ENCODE measurements around the gene B3GALT5.
"Not testable (repeated sequence)": the region's sequence is repeated elsewhere in the genome, so short reads cannot be mapped to it uniquely, and the experiment has no call there.

Gene B3GALT5

DNA sequence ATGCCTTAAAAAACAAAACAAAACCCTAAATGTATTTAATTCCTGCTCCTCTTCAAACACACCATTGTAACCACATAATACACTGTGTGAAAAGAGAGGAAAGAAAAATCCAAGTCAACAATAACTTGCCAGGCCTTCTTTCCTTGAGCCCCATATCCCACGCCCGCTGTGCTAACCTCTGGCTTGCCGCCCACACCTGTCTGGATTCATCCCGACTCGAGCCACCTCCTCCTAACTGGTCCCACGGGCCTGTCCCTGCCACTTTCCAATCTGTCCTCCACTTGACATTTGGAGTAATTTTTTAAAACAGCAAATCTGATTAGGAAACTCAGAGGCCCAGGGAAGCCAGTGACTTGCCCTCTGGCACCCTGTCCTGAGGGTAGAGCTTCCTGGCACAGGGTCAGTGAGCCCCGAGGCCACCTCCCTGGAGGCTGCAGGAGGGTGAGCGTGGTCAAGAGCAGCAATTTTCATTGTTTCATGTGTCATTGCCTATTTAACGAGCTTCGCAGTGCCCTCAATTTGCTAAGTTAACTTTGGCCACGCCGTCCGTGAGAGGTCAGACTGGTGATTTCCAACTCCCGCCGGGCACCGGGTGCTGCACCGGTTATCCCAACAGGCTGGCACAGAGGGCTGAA is 54.1 kb downstream of the B3GALT5 start:
- DNase-seq (ENCODE audit: low spot score), result no peak

DNA sequence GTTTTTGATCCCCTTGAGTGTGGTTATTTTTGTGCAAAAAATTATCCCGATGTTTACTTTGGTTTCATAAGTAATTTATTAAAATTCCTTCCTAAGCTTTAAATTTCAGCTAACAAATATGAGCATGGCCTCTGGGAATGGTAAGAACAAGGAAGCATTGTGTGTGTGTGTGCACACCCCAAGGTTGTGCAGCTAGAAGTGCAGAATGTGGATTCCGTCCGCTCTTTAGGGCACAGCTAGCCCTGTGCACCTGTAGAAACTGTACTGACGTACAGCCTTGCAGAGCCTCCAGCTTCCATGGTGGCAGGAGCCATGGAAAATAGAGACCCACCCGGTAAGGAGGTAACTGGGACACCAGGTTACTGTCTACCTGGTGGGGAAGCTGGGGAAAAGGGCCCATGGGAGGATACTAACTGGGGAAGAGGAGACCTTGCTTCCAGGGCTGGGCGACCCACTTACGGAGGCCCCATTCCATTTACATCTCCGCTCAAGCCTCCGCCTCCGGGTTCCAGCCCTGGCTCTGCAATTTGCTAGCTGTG is 54.7 kb downstream of the B3GALT5 start:
- DNase-seq (ENCODE audit: low spot score), result no peak

DNA sequence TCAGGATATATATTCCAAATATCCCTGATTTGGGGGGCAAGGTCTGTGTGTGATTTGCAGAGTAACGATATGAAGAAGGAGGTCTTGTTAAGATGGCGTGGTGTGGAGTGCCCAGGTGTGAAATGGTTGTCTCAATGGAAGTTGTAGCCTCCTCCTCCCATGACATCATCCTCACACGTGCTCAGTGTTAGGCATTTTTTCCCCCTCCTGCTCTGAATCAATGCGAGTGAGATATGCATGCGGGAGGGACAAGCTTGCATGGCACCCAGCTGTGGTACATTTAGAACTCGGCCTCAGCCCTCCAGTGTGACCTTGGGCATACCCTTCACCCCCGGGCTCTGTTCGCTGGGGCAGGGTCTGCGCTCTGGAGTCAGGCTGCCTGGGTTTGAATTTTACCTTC is 55.6 kb downstream of the B3GALT5 start:
- DNase-seq (ENCODE audit: low spot score), result no peak

DNA sequence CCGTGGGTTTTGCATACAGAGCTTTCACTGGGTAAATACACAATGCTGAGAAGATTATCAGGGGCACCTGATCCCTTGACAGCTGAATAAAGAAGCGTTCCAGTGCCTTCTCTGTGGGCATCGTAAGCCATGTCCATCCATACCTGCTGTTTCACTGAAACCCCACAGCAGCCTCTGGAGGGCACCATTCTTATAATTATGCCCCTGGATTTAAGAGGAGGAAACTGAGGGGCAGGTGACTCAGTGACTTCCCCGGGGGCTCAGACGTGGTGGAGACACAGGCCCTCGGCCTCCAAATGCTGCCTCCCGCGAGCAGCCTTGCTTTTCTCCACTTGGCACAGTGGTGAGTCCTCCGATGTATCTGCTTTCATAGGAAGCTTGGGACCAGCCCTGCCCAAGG is 56.7 kb downstream of the B3GALT5 start:
- no peak for DNase-seq (ENCODE audit: low spot score)

DNA sequence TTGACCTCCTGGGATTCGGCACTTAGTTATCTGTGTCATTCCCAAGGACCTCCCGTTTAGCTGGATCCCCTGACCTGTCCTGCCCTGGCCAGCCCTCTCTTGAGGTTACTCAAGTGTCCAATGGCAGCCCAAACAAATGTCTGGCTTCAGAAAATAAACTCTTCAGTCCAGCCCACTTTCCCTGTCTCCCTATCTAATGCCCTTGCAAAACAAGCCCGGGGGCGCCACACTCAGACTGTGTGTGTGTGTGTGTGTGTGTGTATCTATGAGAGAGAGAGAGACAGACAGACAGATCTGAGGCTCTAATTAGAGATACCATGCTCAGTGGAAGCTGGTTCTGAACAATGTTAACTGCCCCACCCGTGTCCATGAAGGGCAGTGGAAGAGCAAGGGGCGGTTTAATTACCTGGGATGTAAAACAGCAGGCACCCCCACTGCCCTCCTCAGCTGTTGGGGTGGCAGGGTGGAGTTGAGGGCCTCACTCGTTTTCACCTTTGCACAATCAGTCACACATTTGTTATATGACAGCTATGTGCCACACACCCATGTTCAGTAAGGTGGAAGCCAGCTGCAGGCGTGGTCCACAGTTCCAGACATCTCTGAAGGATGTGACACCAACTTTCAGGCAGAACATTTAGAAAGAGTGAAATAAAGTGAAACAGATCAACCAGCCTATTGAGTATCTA is 57.4 kb downstream of the B3GALT5 start:
- DNase-seq (ENCODE audit: low spot score), result no peak

DNA sequence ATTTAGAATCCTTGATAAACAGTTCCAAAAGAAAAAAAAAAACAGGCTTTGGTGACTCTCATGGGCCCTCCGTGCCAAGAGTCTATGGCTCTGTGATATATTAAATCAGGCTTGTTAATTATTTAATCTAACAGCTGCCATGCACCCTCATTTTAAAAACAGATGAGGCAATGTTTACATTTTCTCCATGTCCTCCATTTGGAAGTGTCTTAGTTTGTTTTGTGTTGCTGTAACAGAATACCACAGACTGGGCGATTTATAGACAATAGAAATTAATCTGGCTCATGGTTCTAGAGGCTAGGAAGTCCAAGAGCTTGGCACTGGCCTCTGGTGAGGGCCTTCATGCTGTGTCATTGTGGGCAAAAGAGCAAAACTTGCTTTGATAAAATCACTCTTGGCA is 58.0 kb downstream of the B3GALT5 start:
- DNase-seq (ENCODE audit: low spot score), result no peak

DNA sequence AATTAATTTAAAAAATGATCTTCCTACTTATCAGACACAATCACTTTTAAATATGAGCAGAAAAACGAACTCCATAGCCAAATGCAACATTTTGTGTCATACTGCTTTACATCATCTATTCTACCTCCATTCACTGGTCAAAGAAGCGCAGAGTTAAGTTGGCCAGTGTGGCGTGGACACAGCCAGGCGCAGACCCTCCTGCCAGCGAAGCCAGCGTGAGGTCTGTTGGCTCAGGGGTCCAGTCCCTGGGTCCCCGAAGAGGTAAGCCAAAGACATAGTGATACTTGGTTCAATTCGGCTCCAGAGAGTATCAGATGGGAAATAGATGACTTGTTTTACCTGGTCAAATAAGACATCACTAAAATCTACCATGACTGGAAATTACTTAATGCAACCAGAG is 59.2 kb downstream of the B3GALT5 start:
- DNase-seq (ENCODE audit: low spot score), result no peak

DNA sequence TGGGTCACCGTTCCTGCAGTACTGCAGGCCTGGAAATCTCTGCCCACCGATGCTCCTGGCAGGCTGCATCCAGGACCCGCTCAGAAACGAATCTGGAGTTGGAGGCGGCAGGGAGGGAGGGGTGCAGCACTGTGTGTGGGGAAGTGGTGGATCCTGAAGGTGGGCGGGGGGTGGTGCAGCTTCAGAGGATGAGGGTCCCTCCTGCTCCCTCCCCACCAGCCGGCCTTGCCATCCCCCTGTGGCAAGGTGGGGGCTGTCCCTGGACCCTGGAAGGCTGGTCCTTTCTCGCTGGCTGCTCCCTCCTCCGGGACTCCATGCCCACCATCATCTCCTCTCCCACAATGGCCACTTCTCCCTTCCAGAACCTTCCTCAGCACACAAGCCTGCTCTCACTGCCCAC is 60.4 kb downstream of the B3GALT5 start:
- DNase-seq (ENCODE audit: low spot score), result no peak

DNA sequence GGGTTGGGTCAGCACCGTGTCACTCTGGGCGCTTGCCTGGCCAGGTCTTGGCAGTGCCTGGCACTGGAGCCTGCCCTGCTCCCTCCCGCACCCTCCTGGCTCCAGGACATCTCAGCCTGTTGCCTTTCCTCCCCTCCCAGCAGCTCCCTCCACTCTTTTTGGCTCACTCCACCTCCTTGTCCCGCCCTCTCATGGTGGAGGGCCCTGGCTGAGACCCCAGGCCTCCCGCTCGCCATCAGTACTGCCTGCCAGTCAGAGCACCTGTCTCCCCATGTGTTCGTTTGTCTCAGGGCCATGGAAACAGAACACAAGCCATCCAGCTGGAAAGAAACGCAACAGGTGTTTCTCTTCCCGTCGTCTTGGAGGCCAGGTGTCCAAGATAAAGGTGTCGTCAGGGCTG is 61.0 kb downstream of the B3GALT5 start:
- no peak for DNase-seq (ENCODE audit: low spot score)

DNA sequence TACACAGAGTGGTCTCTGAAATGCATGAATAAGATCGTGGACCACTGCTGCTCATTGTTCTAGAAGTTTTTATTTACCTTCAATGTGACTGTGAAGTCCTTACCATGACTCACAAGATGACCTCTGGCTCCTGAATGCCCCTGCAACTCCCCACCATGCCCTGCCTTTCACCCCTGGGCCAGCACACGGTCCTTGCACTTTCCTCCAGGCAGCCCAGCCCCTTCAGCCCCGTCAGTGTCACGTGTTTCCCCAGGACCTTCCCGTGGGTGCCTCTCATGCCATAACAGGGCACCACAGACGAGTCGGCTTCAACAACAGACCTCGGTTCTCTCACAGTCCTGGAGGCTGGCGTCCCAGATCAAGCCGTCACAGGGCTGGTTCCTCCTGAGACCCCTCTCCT is 62.1 kb downstream of the B3GALT5 start:
- DNase-seq (ENCODE audit: low spot score), result no peak

DNA sequence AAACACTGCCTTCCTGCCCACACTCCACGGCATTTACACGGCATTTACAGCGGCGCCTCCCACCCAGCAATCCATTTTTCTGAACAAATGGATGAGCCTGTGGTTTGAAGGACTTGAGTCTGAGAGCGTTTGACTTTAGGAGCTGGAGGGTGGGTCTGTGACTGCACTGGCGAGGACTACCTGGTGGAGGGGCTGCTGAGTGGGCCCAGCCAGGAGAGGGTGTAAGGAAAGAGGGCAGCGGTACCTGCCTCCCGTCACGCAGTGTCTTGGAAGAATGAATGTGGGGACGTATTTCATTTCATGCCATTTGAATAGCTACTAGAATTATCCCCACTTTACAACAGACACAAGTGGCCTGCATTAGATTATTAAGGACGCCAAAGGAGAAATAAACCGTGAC is 62.9 kb downstream of the B3GALT5 start:
- DNase-seq (ENCODE audit: low spot score), result no peak

DNA sequence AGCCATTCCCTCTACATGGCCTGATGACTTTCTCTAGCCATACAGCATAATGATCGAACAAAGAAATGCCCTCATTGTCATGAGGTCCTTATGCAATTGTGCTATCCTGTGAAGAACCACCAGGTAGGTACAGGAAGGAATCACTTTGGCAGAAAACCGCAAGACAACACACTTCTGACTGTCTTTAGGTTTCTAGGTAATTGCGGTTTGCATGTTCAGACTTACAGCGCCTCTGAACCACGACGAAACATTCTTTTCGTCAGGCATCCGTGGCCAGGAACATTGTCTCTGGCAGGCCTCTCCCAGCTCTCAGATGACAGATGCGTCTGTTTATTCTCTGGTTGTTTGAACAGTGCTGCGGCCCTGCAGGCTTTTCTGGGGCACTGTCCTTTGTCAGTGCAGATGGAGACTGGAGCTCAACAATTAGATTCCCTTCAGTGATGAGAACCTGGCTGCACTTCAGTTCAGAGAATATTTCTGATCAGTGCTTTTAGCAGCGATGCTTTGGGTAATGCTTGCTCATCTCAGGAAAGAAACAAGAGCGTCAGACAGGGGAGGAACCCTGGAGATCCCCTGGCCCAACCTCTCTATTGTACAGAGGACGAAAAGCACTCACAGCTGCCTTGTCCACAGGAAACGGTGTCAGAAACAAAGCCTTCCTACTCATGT is 63.4 kb downstream of the B3GALT5 start:
- DNase-seq (ENCODE audit: low spot score), result no peak

DNA sequence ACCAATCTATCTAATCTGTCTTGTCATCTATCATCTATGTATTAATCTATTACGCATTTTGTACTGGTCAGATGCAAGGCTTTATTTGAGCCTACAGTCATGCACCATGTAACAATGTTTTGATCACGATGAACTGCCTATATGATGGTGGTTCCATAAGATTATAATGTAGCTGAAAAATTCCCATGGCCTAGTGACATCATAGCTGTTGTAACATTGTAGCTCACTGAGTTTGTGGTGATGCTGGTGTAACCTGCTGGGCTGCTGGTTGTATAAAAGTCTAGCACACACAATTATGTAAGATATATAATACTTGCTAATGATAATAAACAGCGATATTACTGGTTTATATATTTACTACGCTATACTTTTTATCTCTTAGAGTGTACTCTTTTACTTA is 67.5 kb downstream of the B3GALT5 start:
- no peak for DNase-seq (ENCODE audit: low spot score)

DNA sequence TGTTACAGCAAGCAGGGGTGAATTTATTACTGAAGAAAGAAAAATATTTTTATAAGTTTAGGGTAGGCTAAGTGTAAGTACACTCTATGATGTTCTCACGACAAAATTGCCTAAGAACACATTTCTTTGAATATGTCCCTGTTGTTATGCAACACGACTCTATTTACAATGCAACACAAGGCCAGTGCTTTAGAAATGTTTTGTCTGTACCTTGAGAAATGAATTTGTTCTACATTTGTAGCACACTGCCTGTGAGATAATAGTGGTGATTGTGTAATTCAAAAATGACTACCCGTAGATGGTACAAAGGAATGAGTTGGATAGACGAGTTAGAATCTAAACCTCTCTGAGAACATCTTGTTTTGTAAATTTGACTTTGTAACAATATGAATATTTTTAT is 68.5 kb downstream of the B3GALT5 start:
- DNase-seq (ENCODE audit: low spot score), result no peak

DNA sequence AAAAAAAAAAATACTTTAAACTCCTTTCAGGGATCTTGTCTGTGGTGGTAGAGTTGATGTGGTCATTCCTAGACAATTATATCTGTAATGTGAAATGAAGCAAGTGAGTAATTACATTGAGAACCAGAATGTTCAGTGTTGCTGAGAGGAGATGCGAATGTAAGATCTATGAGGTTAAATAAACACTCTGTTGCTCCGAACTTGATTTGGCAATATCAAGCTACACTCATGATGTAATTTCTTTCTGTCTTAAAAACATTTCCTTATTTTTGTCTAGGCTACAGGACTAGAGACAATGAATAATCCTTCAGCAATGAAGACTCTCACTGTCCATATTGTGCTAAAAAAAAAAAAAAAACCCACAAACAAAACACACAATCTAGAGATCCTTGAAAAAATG is 69.1 kb downstream of the B3GALT5 start:
- DNase-seq (ENCODE audit: low spot score), result no peak

DNA sequence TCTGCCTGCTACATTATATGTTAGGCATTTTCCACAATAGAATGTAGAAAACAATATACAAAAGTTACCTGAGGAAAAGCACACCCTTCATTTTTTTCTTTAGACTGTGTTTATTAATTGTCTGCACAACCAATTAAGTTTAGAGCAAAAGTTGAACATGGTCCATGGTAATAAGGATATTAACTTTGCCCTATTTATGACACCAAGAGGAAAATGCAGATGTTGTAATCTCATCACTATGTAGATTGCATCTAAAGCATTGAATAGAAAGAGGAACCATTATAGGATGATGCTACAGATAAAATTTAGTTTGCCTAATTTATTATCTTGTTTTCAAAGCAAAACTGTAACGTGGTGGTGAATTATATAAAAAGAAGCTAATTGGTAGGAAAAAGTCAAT is 72.5 kb downstream of the B3GALT5 start:
- DNase-seq (ENCODE audit: low spot score), result no peak

DNA sequence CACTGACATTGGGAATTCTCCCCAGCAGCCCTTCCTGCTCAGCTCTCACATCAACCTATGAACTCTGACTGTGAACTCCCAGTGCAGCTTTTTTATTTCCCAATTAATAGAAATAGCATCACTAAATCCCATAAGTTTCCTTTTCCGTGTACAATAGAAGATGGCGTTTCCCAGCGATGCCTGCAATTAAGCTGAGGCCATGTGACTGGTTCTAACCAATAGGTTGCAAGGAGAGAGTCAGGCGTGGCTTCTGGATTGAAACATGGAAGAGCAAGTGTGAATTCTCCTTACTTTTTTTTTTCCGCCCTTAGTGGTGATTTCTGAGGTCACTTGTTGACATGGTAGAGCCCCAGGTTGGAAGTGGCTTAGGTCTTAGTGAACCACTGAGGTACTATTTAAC is 73.3 kb downstream of the B3GALT5 start:
- no peak for DNase-seq (ENCODE audit: low spot score)

DNA sequence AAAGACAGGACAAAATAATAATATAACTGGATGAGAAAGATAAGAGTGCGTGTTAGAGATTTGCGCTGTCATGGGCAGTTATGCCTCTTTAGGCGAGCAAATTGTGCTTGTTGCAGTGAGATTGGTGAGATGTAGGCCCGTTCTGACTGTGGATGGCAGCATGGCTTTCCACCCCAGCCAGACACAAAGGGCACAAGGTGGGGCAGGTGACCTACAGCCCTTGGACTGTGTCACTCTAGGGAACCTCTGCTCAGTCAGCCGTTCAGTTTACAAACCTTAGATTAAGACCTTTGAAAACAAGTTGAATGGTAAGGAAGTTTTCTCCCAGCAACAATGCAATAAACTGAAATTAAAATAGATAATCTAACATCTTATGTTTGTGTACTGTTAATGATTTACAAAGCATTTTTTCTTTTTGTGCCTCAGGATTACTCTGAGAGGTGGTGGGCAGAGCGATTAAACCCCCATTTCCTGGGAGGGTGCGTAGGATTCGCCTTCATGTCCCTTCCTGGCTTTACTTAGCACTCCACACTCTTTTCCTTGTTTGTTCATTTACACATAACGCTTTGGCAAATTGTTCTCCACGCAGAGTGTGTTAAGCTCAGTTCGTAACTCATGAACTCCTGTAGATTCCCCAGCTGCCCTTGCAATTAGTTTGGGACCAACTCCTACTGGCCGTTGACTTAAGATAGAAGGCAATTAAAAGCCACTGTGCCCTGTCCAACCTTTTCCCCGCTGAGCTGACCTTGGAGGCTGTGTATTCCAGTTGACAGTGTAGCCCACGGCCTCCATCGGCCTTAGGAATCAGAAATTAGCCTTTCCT is 74.1 kb downstream of the B3GALT5 start:
- DNase-seq (ENCODE audit: low spot score), result no peak

DNA sequence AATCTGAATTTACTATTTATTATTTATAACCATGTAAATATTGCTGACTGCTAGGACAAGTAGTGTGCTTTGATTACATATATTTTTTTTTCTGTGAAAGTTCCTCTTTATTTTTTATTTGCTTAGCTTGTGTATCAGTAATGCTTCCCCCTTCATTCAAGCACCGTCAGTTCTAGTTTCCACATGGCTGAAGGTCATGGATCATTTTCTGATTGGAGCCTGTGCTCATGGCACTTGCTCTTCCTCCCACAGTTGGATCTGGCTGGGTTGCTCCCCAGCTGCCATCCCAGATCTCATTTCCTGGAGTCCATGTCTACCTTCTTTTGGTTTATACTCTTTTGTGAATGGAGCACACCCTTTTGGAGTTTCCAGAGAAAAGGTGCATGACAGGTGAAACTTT is 75.3 kb downstream of the B3GALT5 start:
- DNase-seq (ENCODE audit: low spot score), result no peak

DNA sequence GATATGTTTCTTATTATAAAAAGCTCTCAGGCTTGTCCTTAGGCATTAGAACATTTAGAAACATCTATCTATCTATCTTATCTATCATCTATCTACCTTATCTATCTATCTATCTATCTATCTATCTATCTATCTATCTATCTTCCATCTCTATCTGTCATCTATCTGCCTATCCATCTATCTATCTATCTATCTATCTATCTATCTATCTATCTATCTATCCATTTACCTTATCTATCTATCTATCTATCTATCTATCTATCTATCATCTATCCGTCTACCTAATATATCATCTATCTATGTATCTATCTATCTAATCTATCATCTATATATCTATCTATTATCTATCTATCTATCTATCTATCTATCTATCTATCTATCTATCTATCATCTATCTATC is 77.1 kb downstream of the B3GALT5 start:
- not testable (repeated sequence) for DNase-seq (ENCODE audit: low spot score)

DNA sequence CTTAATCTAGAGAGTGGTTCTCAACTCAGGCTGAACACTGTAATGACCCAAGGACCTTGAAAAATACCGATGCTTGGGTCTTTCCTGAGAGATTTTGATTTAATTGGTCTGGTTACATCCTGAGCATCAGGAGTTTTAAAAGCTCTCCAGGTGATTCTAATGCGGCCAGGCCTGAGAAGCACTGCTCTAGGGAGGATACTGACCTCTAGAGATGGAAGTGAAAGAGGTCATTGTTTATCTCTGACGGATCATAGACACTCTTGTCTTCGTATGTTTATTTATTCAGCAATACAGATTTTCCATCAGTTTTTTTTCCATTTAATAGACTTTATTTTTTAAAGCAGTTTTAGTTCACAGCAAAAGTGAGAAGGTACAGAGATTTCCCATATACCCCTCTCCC is 77.7 kb downstream of the B3GALT5 start:
- DNase-seq (ENCODE audit: low spot score), result no peak

DNA sequence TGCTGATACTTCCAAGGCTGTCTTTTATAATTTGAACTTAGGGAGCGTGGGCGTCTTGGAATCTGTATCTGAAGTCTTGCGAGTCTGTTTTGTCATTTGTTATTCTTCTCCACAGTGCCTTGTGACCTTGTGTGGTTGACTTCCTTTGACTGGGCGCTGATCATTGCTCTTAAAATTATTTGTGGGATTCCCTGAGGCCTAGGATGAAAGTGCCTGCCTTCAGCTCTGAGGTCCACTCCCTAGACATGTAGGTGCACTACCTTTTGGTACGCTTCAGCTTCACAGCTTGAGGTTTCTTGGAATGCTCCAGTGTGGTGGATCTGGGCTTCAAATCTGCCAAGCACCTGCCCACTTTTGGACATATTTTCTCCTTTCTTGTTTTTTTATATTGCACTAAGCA is 82.0 kb downstream of the B3GALT5 start:
- no peak for DNase-seq (ENCODE audit: low spot score)

DNA sequence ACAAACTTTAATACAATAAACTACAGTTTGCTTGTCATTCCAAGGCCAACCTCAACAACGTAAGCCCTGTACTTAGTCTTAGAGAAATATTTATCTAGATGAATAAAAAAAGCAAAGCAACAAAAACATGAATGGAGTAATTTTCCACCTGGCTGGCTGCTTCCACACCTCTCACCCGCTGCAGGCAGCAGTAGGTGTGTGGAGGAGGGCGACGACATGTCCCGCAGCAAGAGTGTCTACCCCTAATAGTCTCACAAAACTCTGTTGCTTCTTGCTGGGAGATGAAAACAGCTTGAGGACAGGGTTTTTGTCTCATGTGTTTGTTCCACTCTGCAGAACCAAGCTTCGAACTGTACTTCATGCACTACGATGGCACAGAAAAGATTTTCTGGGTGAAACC is 83.5 kb downstream of the B3GALT5 start:
- no peak for DNase-seq (ENCODE audit: low spot score)

All from AG20443 (cell line).